Subcutaneous preadipocyte (primary cell): ENCODE data around the gene COMMD7. TPM values are rescaled to one million over a fixed set of nuclear protein-coding genes. Genes with fewer than 3 reads are reported as not detected.

ENCODE experiments used
- total RNA-seq: library from RNA; depleted of rRNA; stranded (reverse); fragments of >200 nt; gene quantifications from 2 replicates; pipeline ENCODE4 v1.2.3, GENCODE V29; 2012

The COMMD7 gene
- total RNA-seq = 39.1 and 44.1 TPM in 2 replicates

DNA sequence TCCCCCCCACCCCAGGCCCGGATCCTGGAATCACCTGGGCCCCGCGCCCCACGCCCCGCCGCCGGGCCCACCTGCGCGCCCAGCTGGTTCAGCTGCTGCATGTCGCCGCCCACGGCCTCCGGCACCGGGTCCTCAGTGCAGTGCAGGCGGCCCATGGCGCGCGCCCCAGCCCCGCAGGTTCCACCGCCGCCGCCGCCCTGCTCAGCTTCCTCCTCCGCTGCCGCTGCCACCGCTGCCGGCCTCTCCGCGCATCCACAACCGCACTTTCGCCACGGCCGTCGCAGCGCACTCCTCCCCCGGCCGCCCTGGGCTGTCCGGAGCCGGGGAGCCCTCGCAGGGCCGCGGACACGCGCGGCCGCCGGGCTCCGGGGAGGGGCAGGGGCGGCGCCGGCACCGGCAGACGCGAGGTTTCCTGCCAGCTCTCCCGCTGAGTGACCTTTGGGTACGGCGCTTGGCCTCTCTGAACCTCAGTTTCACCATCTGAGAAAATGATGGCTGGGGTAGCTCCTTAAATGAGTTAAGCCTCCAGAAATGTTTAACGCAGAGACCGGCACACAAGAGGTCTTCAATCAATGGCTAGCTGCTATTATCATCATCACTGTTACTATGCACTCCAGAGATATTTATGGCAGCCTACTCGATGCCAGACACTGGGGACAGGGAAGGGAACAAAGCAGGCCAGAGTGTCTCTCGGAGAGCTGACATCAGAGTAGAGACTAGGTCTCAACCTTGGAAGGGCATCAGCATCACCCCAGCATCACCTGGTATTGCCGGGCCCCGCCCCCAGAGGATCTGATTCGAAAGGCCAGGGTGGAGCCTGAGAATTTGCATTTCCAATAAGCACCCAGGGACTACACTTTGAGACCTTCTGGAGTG lies at the start of gene COMMD7:
COMMD7 (minus strand) TSS at position 231 of the 876 bp plus-strand sequence; CDS start at position 155, 76 bp downstream.

DNA sequence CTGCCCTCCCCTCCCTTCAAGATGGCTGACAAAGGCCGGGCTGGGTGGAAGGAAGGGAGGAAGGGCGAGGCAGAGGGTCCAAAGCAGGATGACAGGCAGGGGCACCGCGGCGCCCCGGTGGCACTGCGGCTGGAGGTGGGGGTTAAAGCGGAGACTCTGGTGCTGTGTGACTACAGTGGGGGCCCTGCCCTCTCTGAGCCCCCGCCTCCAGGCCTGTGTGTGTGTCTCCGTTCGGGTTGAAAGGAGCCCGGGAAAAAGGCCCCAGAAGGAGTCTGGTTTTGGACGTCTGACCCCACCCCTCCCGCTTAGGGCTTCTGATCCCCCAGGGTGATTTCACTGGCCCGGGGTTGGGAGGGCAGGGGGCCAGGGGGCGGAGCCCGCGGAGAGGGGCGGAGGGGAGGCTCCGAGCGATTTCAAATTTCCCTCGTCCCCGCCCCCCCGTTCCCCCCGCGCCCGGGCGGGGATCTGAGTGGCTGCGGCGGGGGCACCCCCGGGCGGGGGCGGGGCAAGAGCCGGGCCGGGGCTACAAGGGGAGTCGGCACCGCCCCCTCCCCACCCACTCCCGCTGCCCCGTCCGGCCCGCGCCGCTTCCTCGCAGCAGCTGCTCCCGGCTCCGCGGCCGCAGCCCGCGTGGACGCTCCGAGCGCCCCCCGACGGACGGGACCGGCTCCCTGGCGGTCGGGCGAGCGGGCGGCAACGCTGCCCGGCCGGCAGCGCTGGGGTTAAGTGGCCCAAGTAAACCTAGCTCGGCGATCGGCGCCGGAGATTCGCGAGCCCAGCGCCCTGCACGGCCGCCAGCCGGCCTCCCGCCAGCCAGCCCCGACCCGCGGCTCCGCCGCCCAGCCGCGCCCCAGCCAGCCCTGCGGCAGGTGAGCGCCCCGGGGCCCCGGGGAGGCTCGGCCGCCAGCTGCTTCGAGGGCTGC lies 18.8 kb upstream of the COMMD7 start, which contains the start of gene DNMT3B:
DNMT3B (plus strand) TSS at position 555 of the 923 bp plus-strand sequence. CDS start 17,939 bp downstream, outside the sequence.

Other genes starting within 250 kb of the COMMD7 start
- gene NOL4L, start 158.1 kb downstream of the COMMD7 start, total RNA-seq = 3.7 and 4.0 TPM in 2 replicates
- not detected in 2 replicates for gene C20orf203, start 69.5 kb downstream of the COMMD7 start, total RNA-seq
- 4.0 and 4.3 TPM in 2 replicates for gene DNMT3B, start 18.9 kb upstream of the COMMD7 start, total RNA-seq
- 63.2 and 82.3 TPM in 2 replicates for gene MAPRE1, start 76.5 kb upstream of the COMMD7 start, total RNA-seq
- gene EFCAB8, start 115.5 kb upstream of the COMMD7 start, total RNA-seq = under 0.01 TPM in 2 replicates